RKO (cell line): ENCODE data around the gene P2RX3.
"Not testable (repeated sequence)": the region's sequence is repeated elsewhere in the genome, so short reads cannot be mapped to it uniquely, and the experiment has no call there.

Experiments used
- DNase-seq: peaks from one replicate; pipeline ENCODE4 v3.0.0-alpha.2; 2016; ENCODE audit warnings: low spot score

P2RX3 gene

GRCh38 chr11:57399972-57400578 is 61.9 kb downstream of the P2RX3 start:
- DNase-seq = no peak

GRCh38 chr11:57402188-57403002 is 64.2 kb downstream of the P2RX3 start:
- DNase-seq = no peak

GRCh38 chr11:57403003-57403801 is 65.0 kb downstream of the P2RX3 start:
- not testable (repeated sequence) for DNase-seq

- DNase-seq = no peak
Observed at GRCh38 chr11:57403802-57404147, 65.6 kb downstream of the P2RX3 start.

GRCh38 chr11:57405271-57405860 is 67.2 kb downstream of the P2RX3 start:
- DNase-seq = no peak

GRCh38 chr11:57406337-57406904 is 68.3 kb downstream of the P2RX3 start:
- DNase-seq = no peak

- DNase-seq = no peak
Observed at GRCh38 chr11:57407010-57407920, 69.1 kb downstream of the P2RX3 start.

GRCh38 chr11:57407941-57408475 is 69.9 kb downstream of the P2RX3 start:
- no peak for DNase-seq

- DNase-seq = no peak
Observed at GRCh38 chr11:57408771-57409170, 70.6 kb downstream of the P2RX3 start.

GRCh38 chr11:57409321-57410100 is 71.4 kb downstream of the P2RX3 start:
- DNase-seq = no peak

GRCh38 chr11:57410287-57410686 is 72.1 kb downstream of the P2RX3 start:
- no peak for DNase-seq

- DNase-seq = no peak
Observed at GRCh38 chr11:57413681-57414080, 75.5 kb downstream of the P2RX3 start.

GRCh38 chr11:57414612-57415212 is 76.6 kb downstream of the P2RX3 start:
- DNase-seq = no peak

- DNase-seq = no peak
Observed at GRCh38 chr11:57416436-57416835, 78.3 kb downstream of the P2RX3 start.

GRCh38 chr11:57417056-57417455 is 78.9 kb downstream of the P2RX3 start:
- DNase-seq = no peak

GRCh38 chr11:57418131-57418530 is 80.0 kb downstream of the P2RX3 start:
- DNase-seq = no peak

GRCh38 chr11:57419146-57419545 is 81.0 kb downstream of the P2RX3 start:
- no peak for DNase-seq

- DNase-seq = no peak
Observed at GRCh38 chr11:57421066-57421465, 82.9 kb downstream of the P2RX3 start.

GRCh38 chr11:57421805-57422204 is 83.7 kb downstream of the P2RX3 start:
- no peak for DNase-seq
